T follicular helper cell (primary cell): Measurements from ENCODE around the gene CMTM7.
"Not testable (repeated sequence)": the region's sequence is repeated elsewhere in the genome, so short reads cannot be mapped to it uniquely, and the experiment has no call there.

Experiments used
- DNase-seq: peaks from one replicate; pipeline ENCODE4 v3.0.0-alpha.2; 2020; ENCODE audit warnings: low read depth

The CMTM7 gene

GRCh38 chr3:32459450-32459849 lies 67.8 kb downstream of the CMTM7 start:
- DNase-seq: no peak

GRCh38 chr3:32460031-32460749 lies 68.5 kb downstream of the CMTM7 start:
- peak; percentile 77 for DNase-seq

- DNase-seq: not testable (repeated sequence)
Observed at GRCh38 chr3:32460817-32461496, 69.3 kb downstream of the CMTM7 start.

GRCh38 chr3:32462191-32462986 lies 70.7 kb downstream of the CMTM7 start:
- DNase-seq: not testable (repeated sequence)

GRCh38 chr3:32463415-32463814 lies 71.8 kb downstream of the CMTM7 start:
- not testable (repeated sequence) for DNase-seq

- not testable (repeated sequence) for DNase-seq
Observed at GRCh38 chr3:32464726-32465125, 73.1 kb downstream of the CMTM7 start.

GRCh38 chr3:32466808-32467207 lies 75.2 kb downstream of the CMTM7 start:
- DNase-seq: not testable (repeated sequence)

GRCh38 chr3:32467333-32468070 lies 75.8 kb downstream of the CMTM7 start:
- DNase-seq: peak; percentile 64

- no peak for DNase-seq
Observed at GRCh38 chr3:32469151-32469874, 77.7 kb downstream of the CMTM7 start.

GRCh38 chr3:32470362-32470761 lies 78.7 kb downstream of the CMTM7 start:
- no peak for DNase-seq

- no peak for DNase-seq
Observed at GRCh38 chr3:32471246-32471645, 79.6 kb downstream of the CMTM7 start.

- not testable (repeated sequence) for DNase-seq
Observed at GRCh38 chr3:32472151-32472550, 80.5 kb downstream of the CMTM7 start.

- DNase-seq: no peak
Observed at GRCh38 chr3:32474201-32474600, 82.5 kb downstream of the CMTM7 start.

- DNase-seq: no peak
Observed at GRCh38 chr3:32480604-32481003, 89.0 kb downstream of the CMTM7 start.

GRCh38 chr3:32481791-32482631 lies 90.4 kb downstream of the CMTM7 start:
- DNase-seq: no peak

- DNase-seq: no peak
Observed at GRCh38 chr3:32482693-32483092, 91.0 kb downstream of the CMTM7 start.

GRCh38 chr3:32483772-32484171 lies 92.1 kb downstream of the CMTM7 start:
- no peak for DNase-seq

GRCh38 chr3:32484436-32484835 lies 92.8 kb downstream of the CMTM7 start:
- DNase-seq: no peak

GRCh38 chr3:32487781-32488473 lies 96.3 kb downstream of the CMTM7 start:
- no peak for DNase-seq
